ENCODE measurements around the gene RSRC1. TPM values are rescaled to one million over a fixed set of nuclear protein-coding genes. Genes with fewer than 3 reads are reported as not detected.

Gene RSRC1
- total RNA-seq, 3 donors from 2014 or later = 53.1 to 101 (median 59.3) TPM

GRCh38 chr3:158160958-158161357 lies 51.1 kb downstream of the RSRC1 start:
- Histone ChIP-seq H3K9me3 (no peaks in the 10 kb centered on the region), H3K36me3 (no peaks in the 10 kb centered on the region), H3K27ac (no peak overlapping the region), H3K27me3 (no peaks in the 10 kb centered on the region), H3K4me3 (no peak overlapping the region), H3K4me1 (no peaks in the 10 kb centered on the region)
- intact Hi-C loops (cut with DNase I; ENCODE audit: low total_unique reads) = no loop called here
- TF ChIP-seq CTCF (IDR thresholded peaks at IDR 0.05) = no peak
- TF ChIP-seq POLR2AphosphoS5 (IDR thresholded peaks at IDR 0.05) = no peak
- no peak for TF ChIP-seq POLR2A (IDR thresholded peaks at IDR 0.05)
- DNase-seq (ENCODE audit: low spot score in 2 of 2) = no peak

GRCh38 chr3:158165141-158165655 lies 55.3 kb downstream of the RSRC1 start:
- no peaks in the 10 kb centered on the region for H3K27me3 ChIP-seq
- no peak for TF ChIP-seq POLR2A (IDR thresholded peaks at IDR 0.05)
- TF ChIP-seq CTCF (IDR thresholded peaks at IDR 0.05) = no peak
- no peak for TF ChIP-seq POLR2AphosphoS5 (IDR thresholded peaks at IDR 0.05)
- H3K4me3 ChIP-seq = no peak overlapping the region
- H3K9me3 ChIP-seq = no peaks in the 10 kb centered on the region
- H3K36me3 ChIP-seq = no peaks in the 10 kb centered on the region
- H3K4me1 ChIP-seq = no peaks in the 10 kb centered on the region
- intact Hi-C loops (cut with DNase I; ENCODE audit: low total_unique reads) = no loop called here
- no peak overlapping the region for H3K27ac ChIP-seq
- DNase-seq (ENCODE audit: low spot score in 2 of 2) = no peak

GRCh38 chr3:158165730-158166129 lies 55.8 kb downstream of the RSRC1 start:
- Histone ChIP-seq H3K27ac (no peak overlapping the region), H3K27me3 (no peaks in the 10 kb centered on the region), H3K9me3 (no peaks in the 10 kb centered on the region), H3K4me1 (no peaks in the 10 kb centered on the region), H3K4me3 (no peak overlapping the region), H3K36me3 (no peaks in the 10 kb centered on the region)
- DNase-seq (ENCODE audit: low spot score in 2 of 2) = no peak
- intact Hi-C loops (cut with DNase I; ENCODE audit: low total_unique reads) = no loop called here
- TF ChIP-seq POLR2AphosphoS5 (IDR thresholded peaks at IDR 0.05) (no peak), CTCF (IDR thresholded peaks at IDR 0.05) (no peak), POLR2A (IDR thresholded peaks at IDR 0.05) (no peak)

- no peak for TF ChIP-seq CTCF (IDR thresholded peaks at IDR 0.05)
- TF ChIP-seq POLR2A (IDR thresholded peaks at IDR 0.05) = no peak
- no peak for DNase-seq (ENCODE audit: low spot score in 2 of 2)
- no peak overlapping the region for H3K27ac ChIP-seq
- H3K4me3 ChIP-seq = no peak overlapping the region
- no peaks in the 10 kb centered on the region for H3K9me3 ChIP-seq
- H3K27me3 ChIP-seq = no peaks in the 10 kb centered on the region
- no peaks in the 10 kb centered on the region for H3K36me3 ChIP-seq
- H3K4me1 ChIP-seq = no peaks in the 10 kb centered on the region
- intact Hi-C loops (cut with DNase I; ENCODE audit: low total_unique reads) = no loop called here
These were observed 56.3 kb downstream of the RSRC1 start for GRCh38 chr3:158166223-158166622.

- H3K36me3 ChIP-seq = no peaks in the 10 kb centered on the region
- no peak for DNase-seq (ENCODE audit: low spot score in 2 of 2)
- no peak overlapping the region for H3K4me3 ChIP-seq
- H3K27ac ChIP-seq = no peak overlapping the region
- no peaks in the 10 kb centered on the region for H3K4me1 ChIP-seq
- no peaks in the 10 kb centered on the region for H3K27me3 ChIP-seq
- intact Hi-C loops (cut with DNase I; ENCODE audit: low total_unique reads) = no loop called here
- no peaks in the 10 kb centered on the region for H3K9me3 ChIP-seq
- no peak for TF ChIP-seq POLR2A (IDR thresholded peaks at IDR 0.05)
- TF ChIP-seq CTCF (IDR thresholded peaks at IDR 0.05) = no peak
- TF ChIP-seq POLR2AphosphoS5 (IDR thresholded peaks at IDR 0.05) = no peak
These were observed 58.1 kb downstream of the RSRC1 start for GRCh38 chr3:158167737-158168557.
